OCI-LY1 (cell line): ENCODE results near the gene HEBP2.

Experiments
- H2AFZ ChIP-seq: fragments of 200-600 bp; sonication (generic), shearing (Covaris generic); 2 replicates; pipeline ENCODE4 v1.6.0; 2014; ENCODE audit warnings: antibody characterized with exemption, mild to moderate bottlenecking, low read length
- H3F3A ChIP-seq: fragments of 200-600 bp; sonication (generic), shearing (Covaris generic); 2 replicates; pipeline ENCODE4 v1.6.0; 2014; ENCODE audit warnings: mild to moderate bottlenecking, antibody characterized with exemption, low read length, moderate library complexity; ENCODE audit not compliant: insufficient read depth
- H3K27ac ChIP-seq: fragments of 200-600 bp; sonication (generic); 2 replicates; pipeline ENCODE4 v1.5.1; 2014; ENCODE audit warnings: low read length, mixed run types, mild to moderate bottlenecking, low read depth; ENCODE audit not compliant: poor library complexity, severe bottlenecking
- H3K27me3 ChIP-seq: fragments of 200-600 bp; sonication (generic); 2 replicates; pipeline ENCODE4 v1.6.0; 2014; ENCODE audit warnings: antibody characterized with exemption, mild to moderate bottlenecking, low read length, moderate library complexity; ENCODE audit not compliant: insufficient read depth
- H3K36me3 ChIP-seq: fragments of 200-600 bp; sonication (generic); 2 replicates; pipeline ENCODE4 v1.6.1; 2014; ENCODE audit warnings: mild to moderate bottlenecking, antibody characterized with exemption, low read length, moderate library complexity, mixed read lengths; ENCODE audit not compliant: insufficient read depth
- H3K4me1 ChIP-seq: fragments of 200-600 bp; sonication (generic); 2 replicates; pipeline ENCODE4 v1.5.1; 2014; ENCODE audit warnings: mild to moderate bottlenecking, low read length, moderate library complexity; ENCODE audit not compliant: insufficient read depth, severe bottlenecking
- H3K4me2 ChIP-seq: fragments of 200-600 bp; sonication (generic), shearing (Covaris generic); 2 replicates; pipeline ENCODE4 v1.6.1; 2014; ENCODE audit warnings: low read length
- H3K4me3 ChIP-seq: fragments of 200-600 bp; sonication (generic); 2 replicates; pipeline ENCODE4 v1.5.1; 2014; ENCODE audit warnings: low read length, low read depth, mild to moderate bottlenecking, mixed read lengths; ENCODE audit not compliant: poor library complexity, severe bottlenecking
- H3K79me2 ChIP-seq: fragments of 200-600 bp; shearing (Covaris generic); 2 replicates; pipeline ENCODE4 v1.6.1; 2016; ENCODE audit warnings: mixed run types, low read length, mixed read lengths; ENCODE audit not compliant: insufficient read depth
- H3K9ac ChIP-seq: fragments of 200-600 bp; sonication (generic), shearing (Covaris generic); 2 replicates; pipeline ENCODE4 v1.6.1; 2014; ENCODE audit warnings: mild to moderate bottlenecking, low read length, mixed read lengths
- H3K9me2 ChIP-seq: fragments of 200-600 bp; sonication (generic), shearing (Covaris generic); 2 replicates; pipeline ENCODE4 v1.6.1; 2014; ENCODE audit warnings: low read depth, mild to moderate bottlenecking, low read length, mixed read lengths
- H3K9me3 ChIP-seq: fragments of 200-600 bp; shearing (Covaris generic); 2 replicates; pipeline ENCODE4 v1.6.1; 2014; ENCODE audit warnings: low read length, mixed read lengths
- H4K20me1 ChIP-seq: fragments of 200-600 bp; sonication (generic), shearing (Covaris generic); 2 replicates; pipeline ENCODE4 v1.6.0; 2016; ENCODE audit warnings: mild to moderate bottlenecking, low read length; ENCODE audit not compliant: insufficient read depth
- EZH2 ChIP-seq: fragments of 200-600 bp; sonication (generic), shearing (Covaris generic); IDR thresholded peaks from 2 replicates; pipeline ENCODE4 v1.8.0; 2017; ENCODE audit warnings: borderline replicate concordance, mixed run types, mild to moderate bottlenecking, antibody characterized with exemption, low read length, moderate library complexity, mixed read lengths
- TF ChIP-seq, protein P1 (sequence below): fragments of 200-600 bp; sonication (generic), shearing (Covaris generic); IDR thresholded peaks from 2 replicates; pipeline ENCODE4 v1.5.1; 2017; ENCODE audit warnings: mild to moderate bottlenecking, antibody characterized with exemption, low read length, moderate library complexity, mixed read lengths

HEBP2 gene

DNA sequence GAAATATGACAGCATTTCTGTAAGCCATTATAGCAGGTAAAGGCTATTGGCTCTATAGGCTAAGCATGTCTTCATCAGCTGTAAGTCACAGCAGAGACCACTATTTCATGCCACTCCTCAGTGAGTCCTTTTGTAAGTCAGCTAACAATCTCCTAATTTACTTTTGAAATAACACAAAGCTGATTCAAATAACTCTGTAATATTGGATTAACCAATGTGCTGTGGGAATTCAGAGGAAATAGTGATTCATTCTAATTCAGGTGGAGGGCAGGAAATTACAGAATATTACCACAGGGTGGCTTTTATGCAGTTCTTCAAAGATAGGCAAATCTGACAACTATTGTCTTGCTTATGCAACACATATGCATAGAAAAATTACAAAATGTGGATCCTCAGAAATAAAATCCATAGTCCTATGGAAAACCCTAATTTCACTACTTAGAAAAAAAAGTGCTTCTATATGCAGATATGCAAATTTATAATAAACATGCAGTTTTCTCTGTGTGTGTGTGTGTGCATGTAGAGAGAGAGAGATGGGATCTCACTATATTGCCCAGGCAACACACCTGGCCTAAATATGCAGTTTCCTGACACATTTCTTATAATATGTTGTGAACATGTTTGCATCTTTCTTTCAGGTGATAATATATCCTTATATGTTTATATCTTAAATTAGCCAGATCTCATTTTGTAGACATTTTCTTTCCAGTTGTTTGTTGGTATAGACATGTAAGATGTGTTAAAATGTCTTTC lies 31.1 kb upstream of the HEBP2 start:
- TF ChIP-seq EZH2, result no peak
- TF ChIP-seq, protein P1, sequence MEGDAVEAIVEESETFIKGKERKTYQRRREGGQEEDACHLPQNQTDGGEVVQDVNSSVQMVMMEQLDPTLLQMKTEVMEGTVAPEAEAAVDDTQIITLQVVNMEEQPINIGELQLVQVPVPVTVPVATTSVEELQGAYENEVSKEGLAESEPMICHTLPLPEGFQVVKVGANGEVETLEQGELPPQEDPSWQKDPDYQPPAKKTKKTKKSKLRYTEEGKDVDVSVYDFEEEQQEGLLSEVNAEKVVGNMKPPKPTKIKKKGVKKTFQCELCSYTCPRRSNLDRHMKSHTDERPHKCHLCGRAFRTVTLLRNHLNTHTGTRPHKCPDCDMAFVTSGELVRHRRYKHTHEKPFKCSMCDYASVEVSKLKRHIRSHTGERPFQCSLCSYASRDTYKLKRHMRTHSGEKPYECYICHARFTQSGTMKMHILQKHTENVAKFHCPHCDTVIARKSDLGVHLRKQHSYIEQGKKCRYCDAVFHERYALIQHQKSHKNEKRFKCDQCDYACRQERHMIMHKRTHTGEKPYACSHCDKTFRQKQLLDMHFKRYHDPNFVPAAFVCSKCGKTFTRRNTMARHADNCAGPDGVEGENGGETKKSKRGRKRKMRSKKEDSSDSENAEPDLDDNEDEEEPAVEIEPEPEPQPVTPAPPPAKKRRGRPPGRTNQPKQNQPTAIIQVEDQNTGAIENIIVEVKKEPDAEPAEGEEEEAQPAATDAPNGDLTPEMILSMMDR, result no peak; the same call in 1 of the 2 replicates
- H3K79me2 ChIP-seq, result no peaks in the 10 kb centered on the region

DNA sequence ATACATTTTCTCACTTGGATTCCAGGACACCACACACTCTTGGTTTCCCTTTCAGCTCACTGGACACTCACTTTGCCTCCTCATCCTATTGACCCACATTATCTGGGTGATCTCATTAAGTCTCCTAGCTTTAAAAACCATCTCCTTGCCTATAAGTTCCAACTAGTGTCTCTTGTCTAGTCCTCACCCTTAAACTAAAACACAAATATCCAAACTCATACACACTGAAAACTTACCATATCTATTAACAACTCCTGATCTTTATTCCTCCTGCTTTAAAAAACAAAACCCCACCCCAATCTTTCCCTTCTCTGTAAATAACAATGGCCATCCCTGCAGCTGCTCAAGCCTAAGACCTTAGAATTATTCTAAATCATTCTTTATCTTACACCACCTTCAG lies 29.8 kb upstream of the HEBP2 start:
- no peak overlapping the region for H2AFZ ChIP-seq
- H3K36me3 ChIP-seq, result no peaks in the 10 kb centered on the region
- no peak overlapping the region for H3K9ac ChIP-seq
- H3F3A ChIP-seq, result no peaks in the 10 kb centered on the region
- no peaks in the 10 kb centered on the region for H4K20me1 ChIP-seq
- H3K4me3 ChIP-seq, result no peak overlapping the region
- no peak overlapping the region for H3K27ac ChIP-seq
- H3K4me2 ChIP-seq, result no peak overlapping the region
- no peaks in the 10 kb centered on the region for H3K9me2 ChIP-seq
- TF ChIP-seq, protein P1, result no peak
- TF ChIP-seq EZH2, result no peak
- no peaks in the 10 kb centered on the region for H3K4me1 ChIP-seq
- H3K79me2 ChIP-seq, result no peaks in the 10 kb centered on the region
- no peaks in the 10 kb centered on the region for H3K27me3 ChIP-seq
- no peaks in the 10 kb centered on the region for H3K9me3 ChIP-seq

More for the DNA sequence above, 31.1 kb upstream of the HEBP2 start:
- Histone ChIP-seq H4K20me1 (no peaks in the 10 kb centered on the region), H3K9me3 (no peaks in the 10 kb centered on the region), H3K27me3 (no peaks in the 10 kb centered on the region), H3K4me1 (no peaks in the 10 kb centered on the region), H3K4me3 (no peak overlapping the region), H3F3A (no peaks in the 10 kb centered on the region), H3K4me2 (no peak overlapping the region), H3K9me2 (no peaks in the 10 kb centered on the region), H3K9ac (no peak overlapping the region), H3K27ac (no peak overlapping the region), H3K36me3 (no peaks in the 10 kb centered on the region), H2AFZ (no peak overlapping the region)

DNA sequence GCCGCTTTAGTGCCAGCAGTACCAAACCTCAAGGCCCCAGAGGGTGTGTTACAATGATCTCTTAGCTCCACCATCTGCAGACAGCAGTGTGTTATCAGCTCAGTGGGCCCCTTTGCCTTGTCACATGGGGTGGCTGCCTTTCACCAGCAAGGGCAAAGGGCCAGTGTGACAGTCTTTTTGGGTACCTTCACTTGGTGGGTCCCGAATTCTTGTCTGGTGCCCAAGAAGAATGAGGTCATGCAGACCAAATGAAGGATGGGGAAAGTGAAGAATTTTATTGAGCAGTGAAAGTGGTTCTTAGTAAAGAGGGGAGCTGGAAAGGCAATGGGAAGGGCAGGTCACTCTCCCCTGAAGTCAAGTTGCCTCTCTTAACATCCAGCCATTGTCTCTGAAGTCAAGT lies 29.2 kb upstream of the HEBP2 start:
- Histone ChIP-seq H4K20me1 (no peaks in the 10 kb centered on the region), H3K4me2 (no peak overlapping the region), H3K4me1 (no peaks in the 10 kb centered on the region), H2AFZ (no peak overlapping the region), H3K9ac (no peak overlapping the region), H3K27ac (no peak overlapping the region), H3K36me3 (no peaks in the 10 kb centered on the region), H3K9me2 (no peaks in the 10 kb centered on the region), H3F3A (no peaks in the 10 kb centered on the region), H3K27me3 (no peaks in the 10 kb centered on the region), H3K9me3 (no peaks in the 10 kb centered on the region), H3K79me2 (no peaks in the 10 kb centered on the region), H3K4me3 (no peak overlapping the region)
- no peak for TF ChIP-seq EZH2
- TF ChIP-seq, protein P1, result no peak
